ENCODE measurements around the gene ASB3.

Gene ASB3

DNA sequence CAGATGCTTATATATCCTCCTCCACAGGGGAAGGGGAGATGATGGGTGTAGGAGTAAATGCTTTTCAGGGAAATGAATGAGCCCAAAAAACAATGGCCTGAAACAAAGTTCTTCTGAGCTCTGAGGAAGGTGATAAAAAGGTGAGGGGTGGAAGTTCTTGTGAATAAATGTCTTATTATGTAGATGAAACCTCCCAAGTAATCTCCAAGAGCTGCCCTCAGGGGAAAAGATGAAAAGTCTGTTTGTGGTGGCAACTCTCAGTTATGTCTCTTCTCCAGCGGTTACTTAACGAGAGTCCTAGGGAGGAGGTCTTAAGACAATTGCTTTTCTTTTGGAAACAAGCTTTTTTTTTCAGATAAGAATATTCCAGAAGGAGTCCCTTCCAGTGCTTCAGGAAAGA lies 134.6 kb downstream of the ASB3 start:
- no peak for DNase-seq (ENCODE audit: low read depth)

DNA sequence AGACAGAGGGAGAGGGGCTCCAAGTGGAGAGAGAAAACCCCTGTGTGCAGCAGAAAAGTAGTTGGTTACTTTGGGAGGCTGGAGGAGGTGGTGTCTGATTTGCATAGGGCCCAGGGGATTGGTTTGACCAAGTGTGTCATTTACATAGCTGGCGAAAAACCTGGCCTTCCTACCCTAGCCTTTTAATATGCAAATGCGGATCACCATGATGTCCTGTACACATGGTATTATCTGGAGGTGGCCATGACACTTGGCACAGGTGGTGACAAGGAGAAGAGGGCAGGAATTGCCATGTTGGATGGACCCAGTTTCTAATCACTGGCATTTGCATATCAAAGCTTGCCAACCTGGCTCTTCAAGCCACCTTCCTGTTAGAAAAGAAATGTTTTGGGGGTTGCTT lies 140.0 kb downstream of the ASB3 start:
- no peak for DNase-seq (ENCODE audit: low read depth)

DNA sequence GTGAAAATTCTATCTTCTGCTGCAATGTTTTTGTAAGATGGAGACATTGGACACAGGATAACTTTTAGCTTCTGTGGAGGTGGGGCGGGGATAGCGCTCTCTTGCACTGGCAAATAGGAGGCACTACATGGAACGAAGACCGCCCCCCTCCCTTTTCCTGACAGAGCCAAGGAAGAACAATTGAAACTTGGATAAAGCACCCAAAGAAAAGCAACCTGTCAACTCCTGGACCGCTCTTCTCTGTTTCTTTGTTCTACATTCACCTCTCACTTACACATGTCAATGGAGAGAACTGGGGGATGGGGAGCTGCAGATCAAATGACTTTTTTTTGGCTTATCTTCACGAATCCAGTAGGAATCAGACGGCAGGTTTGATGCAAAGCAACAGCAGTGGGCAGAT lies 145.5 kb downstream of the ASB3 start:
- DNase-seq (ENCODE audit: low read depth) = no peak

DNA sequence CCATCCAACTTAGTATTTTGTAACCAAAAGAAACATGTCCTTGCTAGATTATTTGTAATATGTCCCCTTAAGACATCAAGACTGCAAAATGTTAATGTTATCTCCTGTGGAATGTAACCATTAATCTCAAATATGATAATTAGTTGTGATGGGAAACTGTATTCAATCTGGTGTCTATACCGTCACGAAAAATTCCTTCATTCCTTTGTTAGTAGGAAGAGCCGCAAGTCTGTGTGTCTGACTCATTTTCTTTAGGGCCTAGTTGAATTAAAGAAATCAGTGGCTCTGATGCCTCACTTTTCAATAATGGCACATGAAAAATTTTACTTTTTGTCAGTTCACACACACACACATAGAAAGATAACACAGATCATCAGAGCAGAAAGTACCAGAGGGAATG lies 146.3 kb downstream of the ASB3 start:
- no peak for DNase-seq (ENCODE audit: low read depth)

DNA sequence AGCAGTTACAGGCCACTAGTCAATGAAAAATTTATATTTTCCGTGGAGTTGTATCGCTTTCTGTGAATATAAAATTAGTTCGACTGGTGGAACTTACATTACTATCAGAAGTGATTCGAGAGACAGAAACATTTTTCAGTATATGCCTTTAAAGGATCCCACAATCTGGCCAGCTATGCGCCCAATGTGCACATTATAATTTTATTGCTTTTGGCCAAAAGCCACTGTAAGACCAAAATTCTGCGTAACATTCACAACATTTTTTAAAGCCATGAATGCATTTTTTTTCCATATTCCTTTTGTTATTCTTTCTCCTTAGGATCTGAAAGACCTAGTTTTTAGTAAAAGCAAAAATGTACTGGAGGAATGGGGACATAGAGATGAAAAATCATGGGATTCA lies 150.2 kb downstream of the ASB3 start:
- no peak for DNase-seq (ENCODE audit: low read depth)

DNA sequence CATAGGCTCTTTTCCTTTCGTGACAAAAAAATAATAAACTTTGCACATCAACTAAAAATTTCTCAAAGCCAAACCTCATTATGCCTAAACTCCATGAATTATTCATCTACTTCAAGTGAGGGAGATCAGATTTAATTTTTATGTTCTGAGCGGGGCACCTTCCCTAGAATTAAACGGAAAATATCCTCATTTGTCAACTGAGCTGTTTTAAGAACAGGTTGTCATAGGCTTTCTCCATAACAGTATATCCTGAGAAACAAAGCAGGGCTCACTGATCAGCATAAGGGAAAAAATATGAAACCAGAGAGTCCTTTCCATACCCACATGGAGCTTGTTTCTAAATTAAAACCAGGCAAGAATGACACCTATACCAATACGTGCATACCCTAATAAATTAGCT lies 150.6 kb downstream of the ASB3 start:
- DNase-seq (ENCODE audit: low read depth) = no peak

DNA sequence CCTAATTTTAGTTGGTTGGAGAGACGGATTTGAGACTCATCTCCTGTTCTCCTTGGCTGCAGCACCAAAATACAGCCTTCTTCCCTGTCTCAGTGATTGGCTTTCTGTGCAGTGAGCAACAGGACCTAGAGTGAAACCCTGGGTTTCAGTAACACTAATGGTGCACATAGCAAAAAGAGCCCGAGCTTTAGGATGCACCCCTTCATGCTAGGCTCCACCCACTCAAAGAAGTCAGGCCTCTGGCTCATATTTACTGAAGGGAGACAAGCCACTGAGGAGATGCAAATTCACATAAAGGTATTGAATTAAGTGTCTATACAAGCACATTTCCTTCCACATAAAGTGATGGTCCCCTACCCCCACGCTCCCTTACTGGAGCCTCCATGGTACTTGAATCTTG lies 151.1 kb downstream of the ASB3 start:
- DNase-seq (ENCODE audit: low read depth) = no peak

DNA sequence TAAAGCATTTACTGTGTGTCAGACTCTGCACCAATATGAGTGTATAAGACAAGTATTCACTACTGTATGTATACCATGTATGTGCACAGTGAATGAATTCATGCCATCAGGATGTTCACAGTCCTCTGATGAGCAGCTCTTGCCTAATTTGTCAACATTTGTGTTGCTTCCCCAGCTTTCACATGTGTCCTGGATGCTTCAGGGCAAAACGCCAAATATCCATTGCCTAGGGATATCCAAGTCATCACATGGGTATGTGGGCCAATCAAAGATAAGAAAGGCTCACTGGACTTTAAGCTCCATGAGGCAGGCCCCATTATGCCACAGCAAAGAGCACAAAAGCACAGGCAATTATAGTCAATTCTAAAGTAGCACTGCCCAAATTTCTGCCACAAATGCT lies 153.3 kb downstream of the ASB3 start:
- DNase-seq (ENCODE audit: low read depth) = no peak

DNA sequence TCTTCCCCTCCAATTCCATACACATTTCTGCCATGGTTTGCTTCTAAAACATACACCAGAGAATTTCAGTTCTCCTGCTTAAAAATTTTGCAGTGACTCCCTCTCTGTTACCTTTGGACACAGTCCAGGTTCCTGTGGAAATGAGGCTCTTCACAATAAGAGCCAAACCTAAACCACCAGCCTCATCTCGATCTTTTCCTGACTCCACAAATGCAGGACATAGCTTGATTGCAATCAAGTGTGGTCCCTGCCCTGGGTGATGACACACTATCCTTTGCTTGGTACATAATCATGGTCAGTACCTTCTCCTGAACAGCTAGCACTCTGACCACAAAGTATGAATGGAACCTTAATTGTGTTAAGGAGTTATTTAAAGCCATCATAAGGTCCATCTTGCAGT lies 154.0 kb downstream of the ASB3 start:
- DNase-seq (ENCODE audit: low read depth) = no peak

DNA sequence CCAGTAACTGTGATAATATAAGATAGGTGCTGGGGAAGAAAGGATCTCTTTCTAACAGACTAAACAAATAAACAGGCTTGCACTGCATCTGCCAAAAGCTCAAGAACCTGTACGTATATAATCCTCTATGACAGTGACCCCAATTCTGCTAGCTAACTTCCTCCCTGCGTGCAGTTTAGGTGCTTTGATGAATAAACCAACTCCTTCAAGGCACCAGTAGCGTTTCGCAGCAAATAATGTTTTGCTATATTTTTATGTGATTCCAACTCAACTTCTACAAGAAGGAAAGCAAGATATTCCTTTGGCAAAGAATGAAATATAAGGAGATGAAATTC lies 154.7 kb downstream of the ASB3 start:
- no peak for DNase-seq (ENCODE audit: low read depth)

DNA sequence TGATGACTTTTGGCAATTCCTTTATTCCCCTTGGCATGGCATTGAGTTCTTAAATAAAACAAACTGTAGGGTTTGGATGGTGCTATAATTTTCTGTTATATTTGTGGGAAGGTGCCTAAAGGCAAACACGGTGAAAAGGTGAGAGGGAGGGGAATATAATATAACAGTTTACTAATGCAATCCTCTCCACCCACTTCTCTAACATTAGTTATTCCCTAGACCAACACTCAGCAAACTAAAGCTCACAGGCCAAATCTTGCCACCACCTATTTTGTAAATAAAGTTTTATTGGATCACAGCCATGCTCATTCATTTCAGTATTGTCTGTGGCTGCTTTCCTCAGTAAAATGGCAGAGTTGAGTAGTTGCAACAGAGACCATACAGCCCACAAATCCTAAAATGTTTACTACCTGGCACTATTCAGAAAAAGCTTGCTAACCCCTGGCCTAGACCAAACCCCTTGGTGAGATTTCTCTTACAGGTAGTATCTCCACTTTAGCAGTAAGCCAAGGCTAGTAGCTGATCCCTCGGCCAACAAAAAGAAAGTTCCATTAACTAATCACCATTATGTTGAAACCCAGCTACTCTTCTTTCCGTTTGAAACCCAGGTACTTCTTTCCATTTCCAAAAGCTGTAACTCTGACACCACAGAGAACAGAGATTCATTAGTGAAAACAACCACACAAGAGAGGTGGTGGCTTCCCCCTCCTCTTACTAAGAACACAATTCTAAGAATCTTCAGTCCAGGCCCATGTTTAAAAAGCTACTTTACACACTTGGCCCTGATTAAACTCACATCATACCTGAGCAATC lies 155.2 kb downstream of the ASB3 start:
- DNase-seq (ENCODE audit: low read depth) = no peak

DNA sequence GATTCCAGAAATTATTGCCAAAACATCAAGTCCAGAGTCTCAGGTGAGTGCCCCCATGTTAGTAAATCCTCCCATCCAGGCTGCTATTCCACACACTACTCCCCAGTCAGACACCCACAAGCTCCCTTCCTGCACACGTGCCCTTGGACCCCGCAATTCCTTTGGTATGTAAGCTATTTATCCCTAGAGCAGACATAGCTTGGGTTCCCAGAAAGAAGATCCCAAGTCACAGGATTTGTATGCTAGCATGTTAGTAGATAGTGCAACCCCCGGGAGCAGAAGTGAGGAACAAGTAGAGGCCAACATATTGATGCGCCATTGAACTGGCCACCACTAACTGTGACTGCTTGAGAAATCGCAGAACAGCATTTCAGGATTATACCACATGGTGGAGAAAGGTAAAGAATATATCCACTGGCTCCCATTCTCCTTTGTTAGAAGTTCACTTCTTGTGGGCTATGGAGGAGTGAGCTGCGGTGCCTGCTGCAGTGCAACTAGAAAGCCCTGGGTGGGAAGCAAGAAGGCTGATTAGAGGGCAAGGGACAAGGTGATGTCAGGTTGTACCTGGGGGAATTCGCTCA lies 156.6 kb downstream of the ASB3 start:
- DNase-seq (ENCODE audit: low read depth) = no peak

DNA sequence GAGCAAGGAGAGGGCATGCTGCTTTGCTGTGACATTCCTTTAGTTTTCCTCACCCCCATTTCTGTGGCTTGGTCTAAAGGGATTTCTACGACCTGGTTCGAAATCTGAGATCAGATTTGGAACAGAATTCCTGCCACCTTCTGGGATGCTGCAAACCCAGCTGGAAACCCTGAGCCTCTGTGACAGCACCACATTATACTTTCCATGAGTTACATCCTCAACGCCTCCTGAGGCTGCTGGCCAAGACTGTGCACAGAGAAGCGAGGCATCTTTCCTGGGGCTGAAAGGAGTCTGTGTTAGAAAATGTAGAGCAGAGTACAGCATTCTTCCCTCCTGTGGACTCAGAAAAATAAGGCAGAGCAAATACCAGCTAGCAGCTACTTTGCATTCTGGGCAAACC lies 157.3 kb downstream of the ASB3 start:
- no peak for DNase-seq (ENCODE audit: low read depth)

DNA sequence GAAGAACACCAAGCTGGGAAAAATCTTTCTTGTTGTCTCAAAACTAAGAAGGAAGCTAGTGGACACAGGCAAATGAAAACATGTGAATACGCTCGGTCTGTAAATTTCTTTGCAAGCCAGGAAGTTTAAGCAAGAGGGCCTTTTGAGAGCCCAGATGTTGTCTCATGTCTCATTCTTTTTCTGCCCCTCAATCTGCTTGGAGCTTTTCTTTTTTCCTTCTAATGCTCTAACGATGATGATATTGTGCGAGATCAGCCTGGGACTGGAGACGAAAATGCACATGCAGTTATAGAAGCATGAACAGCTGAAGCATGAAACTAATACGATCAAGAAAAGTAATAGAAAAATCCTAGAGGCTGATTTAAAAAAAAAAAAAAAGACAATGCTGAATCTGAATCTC lies 157.8 kb downstream of the ASB3 start:
- no peak for DNase-seq (ENCODE audit: low read depth)

DNA sequence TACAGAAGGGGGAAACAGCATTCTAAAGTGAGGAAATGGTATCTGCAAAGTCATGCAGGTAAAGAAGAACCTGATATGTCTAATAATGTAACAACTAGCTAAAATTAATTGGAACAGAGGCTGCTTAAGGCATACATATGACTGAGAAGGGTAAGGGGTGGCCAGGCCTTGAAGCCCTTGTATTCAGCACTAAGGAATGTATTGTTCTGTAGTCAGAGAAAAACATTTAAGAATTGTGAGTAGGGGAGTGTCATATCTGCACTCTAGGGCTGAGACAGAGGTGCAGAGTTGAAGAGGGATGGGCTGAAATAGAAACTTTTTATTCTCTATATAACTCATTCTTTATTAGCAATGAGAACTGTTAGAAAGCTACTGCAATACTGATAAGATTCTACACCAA lies 164.6 kb downstream of the ASB3 start:
- DNase-seq (ENCODE audit: low read depth) = no peak

DNA sequence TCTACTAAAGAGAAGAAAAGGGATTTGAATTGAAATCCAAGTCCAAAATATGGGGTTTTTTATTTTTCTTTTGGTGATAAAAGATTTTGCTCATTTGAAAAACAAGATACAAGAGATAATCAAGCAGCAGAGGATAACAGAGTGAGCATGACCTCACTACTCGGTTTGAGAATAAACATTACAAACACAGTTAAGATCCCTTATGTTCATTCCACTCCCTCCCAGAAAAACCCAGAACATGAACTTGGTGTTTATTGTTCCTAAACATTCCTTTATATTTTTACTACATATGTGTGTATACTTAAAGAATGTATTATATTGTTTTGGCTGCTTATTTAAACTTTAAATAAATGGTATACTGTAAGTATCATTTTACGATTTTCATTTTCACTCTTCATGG lies 165.8 kb downstream of the ASB3 start:
- no peak for DNase-seq (ENCODE audit: low read depth)
